Lower leg skin (tissue), 3 donors: Measurements from ENCODE around the gene PAWR.

Experiments used
- POLR2A ChIP-seq, 2 donors: fragments of 450-650 bp; IDR thresholded peaks; one replicate each; pipeline ENCODE4 v1.6.1; 2016 to 2017; ENCODE audit warnings: antibody characterized with exemption in 2 of 2, mild to moderate bottlenecking in 1 of 2, moderate library complexity in 1 of 2
- TF ChIP-seq, protein P1 (sequence below), 3 donors: fragments of 450-650 bp; IDR thresholded peaks; one replicate each; pipeline ENCODE4 v1.5.1; 2016; ENCODE audit warnings: antibody characterized with exemption in 3 of 3, mild to moderate bottlenecking in 3 of 3, moderate library complexity in 2 of 3

DNA sequence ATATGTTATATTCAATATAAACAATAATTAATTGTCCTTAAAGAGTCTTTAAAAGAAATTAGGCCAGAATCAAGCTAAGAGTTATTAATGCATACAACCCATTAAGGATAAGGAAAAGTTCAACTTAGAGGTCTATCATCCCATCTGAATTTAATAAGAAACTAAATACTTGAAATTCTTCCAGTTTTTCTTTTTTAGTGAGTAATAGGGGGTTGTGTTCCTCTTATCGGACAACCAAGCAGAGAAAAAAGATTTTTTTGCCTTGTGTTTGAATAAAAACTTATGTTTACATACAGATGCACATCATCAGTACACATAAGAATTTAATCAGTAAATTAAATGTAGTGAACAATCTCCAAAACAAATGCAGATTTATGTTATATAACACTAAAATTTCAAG lies 32.5 kb downstream of the PAWR start:
- TF ChIP-seq, protein P1, sequence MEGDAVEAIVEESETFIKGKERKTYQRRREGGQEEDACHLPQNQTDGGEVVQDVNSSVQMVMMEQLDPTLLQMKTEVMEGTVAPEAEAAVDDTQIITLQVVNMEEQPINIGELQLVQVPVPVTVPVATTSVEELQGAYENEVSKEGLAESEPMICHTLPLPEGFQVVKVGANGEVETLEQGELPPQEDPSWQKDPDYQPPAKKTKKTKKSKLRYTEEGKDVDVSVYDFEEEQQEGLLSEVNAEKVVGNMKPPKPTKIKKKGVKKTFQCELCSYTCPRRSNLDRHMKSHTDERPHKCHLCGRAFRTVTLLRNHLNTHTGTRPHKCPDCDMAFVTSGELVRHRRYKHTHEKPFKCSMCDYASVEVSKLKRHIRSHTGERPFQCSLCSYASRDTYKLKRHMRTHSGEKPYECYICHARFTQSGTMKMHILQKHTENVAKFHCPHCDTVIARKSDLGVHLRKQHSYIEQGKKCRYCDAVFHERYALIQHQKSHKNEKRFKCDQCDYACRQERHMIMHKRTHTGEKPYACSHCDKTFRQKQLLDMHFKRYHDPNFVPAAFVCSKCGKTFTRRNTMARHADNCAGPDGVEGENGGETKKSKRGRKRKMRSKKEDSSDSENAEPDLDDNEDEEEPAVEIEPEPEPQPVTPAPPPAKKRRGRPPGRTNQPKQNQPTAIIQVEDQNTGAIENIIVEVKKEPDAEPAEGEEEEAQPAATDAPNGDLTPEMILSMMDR (IDR thresholded peaks at IDR 0.05): no peak
- TF ChIP-seq POLR2A (IDR thresholded peaks at IDR 0.05): no peak
